Hepatocyte (in vitro differentiated cells): ENCODE data around the gene SULT1A4.
"Not testable (repeated sequence)": the region's sequence is repeated elsewhere in the genome, so short reads cannot be mapped to it uniquely, and the experiment has no call there.

ENCODE experiments used
- EZH2 ChIP-seq: fragments of 200-600 bp; sonication (generic); IDR thresholded peaks from 2 replicates; pipeline ENCODE4 v1.6.1; 2016; ENCODE audit warnings: antibody characterized with exemption, mild to moderate bottlenecking, borderline replicate concordance
- EZH2phosphoT487 ChIP-seq: fragments of 200-600 bp; sonication (generic); IDR thresholded peaks from one replicate; pipeline ENCODE4 v1.6.1; 2018; ENCODE audit warnings: antibody characterized with exemption, mild to moderate bottlenecking, low read depth, moderate library complexity; ENCODE audit not compliant: unreplicated experiment, severe bottlenecking
- TF ChIP-seq, protein P1 (sequence below): fragments of 200-600 bp; sonication (generic); IDR thresholded peaks from 2 replicates; pipeline ENCODE4 v1.5.1; 2016; ENCODE audit warnings: antibody characterized with exemption, mild to moderate bottlenecking; ENCODE audit not compliant: poor library complexity

DNA sequence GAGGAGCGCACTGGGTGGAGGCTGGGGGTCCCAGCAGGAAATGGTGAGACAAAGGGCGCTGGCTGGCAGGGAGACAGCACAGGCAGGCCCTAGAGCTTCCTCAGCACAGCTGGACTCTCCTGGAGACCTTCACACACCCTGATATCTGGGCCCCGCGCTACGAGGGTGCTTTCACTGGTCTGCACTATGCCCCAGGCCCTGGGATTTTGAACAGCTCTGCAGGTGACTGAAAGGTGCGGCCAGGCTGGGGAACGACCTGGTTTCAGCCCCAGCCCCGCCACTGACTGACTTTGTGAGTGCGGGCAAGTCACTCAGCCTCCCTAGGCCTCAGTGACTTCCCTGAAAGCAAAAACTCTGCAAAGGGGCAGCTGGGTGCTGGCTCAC is 926 bp downstream of the SULT1A4 start:
- TF ChIP-seq, protein P1, sequence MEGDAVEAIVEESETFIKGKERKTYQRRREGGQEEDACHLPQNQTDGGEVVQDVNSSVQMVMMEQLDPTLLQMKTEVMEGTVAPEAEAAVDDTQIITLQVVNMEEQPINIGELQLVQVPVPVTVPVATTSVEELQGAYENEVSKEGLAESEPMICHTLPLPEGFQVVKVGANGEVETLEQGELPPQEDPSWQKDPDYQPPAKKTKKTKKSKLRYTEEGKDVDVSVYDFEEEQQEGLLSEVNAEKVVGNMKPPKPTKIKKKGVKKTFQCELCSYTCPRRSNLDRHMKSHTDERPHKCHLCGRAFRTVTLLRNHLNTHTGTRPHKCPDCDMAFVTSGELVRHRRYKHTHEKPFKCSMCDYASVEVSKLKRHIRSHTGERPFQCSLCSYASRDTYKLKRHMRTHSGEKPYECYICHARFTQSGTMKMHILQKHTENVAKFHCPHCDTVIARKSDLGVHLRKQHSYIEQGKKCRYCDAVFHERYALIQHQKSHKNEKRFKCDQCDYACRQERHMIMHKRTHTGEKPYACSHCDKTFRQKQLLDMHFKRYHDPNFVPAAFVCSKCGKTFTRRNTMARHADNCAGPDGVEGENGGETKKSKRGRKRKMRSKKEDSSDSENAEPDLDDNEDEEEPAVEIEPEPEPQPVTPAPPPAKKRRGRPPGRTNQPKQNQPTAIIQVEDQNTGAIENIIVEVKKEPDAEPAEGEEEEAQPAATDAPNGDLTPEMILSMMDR: not testable (repeated sequence)
- not testable (repeated sequence) for TF ChIP-seq EZH2phosphoT487, EZH2
